GM18868 (cell line): ENCODE results near the gene ARHGAP25.
A peak's percentile ranks its signal among the peaks of the same experiment; 100 is the strongest.

ENCODE experiments used
- ATAC-seq: cut with Tn5 transposase; IDR thresholded peaks from one replicate; pipeline ENCODE4 v1.9.1; 2021; ENCODE audit warnings: mild to moderate bottlenecking, moderate library complexity; ENCODE audit not compliant: unreplicated experiment

ARHGAP25 gene

GRCh38 chr2:68766376-68766845 is 31.8 kb downstream of the ARHGAP25 start:
- ATAC-seq = peak; percentile 25

GRCh38 chr2:68767031-68767961 is 32.7 kb downstream of the ARHGAP25 start:
- peak; percentile 45 for ATAC-seq

GRCh38 chr2:68767996-68768395 is 33.4 kb downstream of the ARHGAP25 start:
- no peak for ATAC-seq

- no peak for ATAC-seq
These were observed 33.9 kb downstream of the ARHGAP25 start for GRCh38 chr2:68768461-68768860.

GRCh38 chr2:68768951-68769350 is 34.3 kb downstream of the ARHGAP25 start:
- no peak for ATAC-seq

GRCh38 chr2:68769586-68770270 is 35.1 kb downstream of the ARHGAP25 start:
- ATAC-seq = no peak

GRCh38 chr2:68770271-68771111 is 35.9 kb downstream of the ARHGAP25 start:
- no peak for ATAC-seq

GRCh38 chr2:68771211-68771751 is 36.7 kb downstream of the ARHGAP25 start:
- ATAC-seq = no peak

- no peak for ATAC-seq
These were observed 37.5 kb downstream of the ARHGAP25 start for GRCh38 chr2:68772109-68772508.

- peak; percentile 87 for ATAC-seq
These were observed 40.1 kb downstream of the ARHGAP25 start for GRCh38 chr2:68774569-68775271.

GRCh38 chr2:68775272-68775842 is 40.7 kb downstream of the ARHGAP25 start:
- ATAC-seq = no peak

GRCh38 chr2:68776124-68776523 is 41.5 kb downstream of the ARHGAP25 start:
- ATAC-seq = no peak

- no peak for ATAC-seq
These were observed 45.0 kb downstream of the ARHGAP25 start for GRCh38 chr2:68779595-68779994.

GRCh38 chr2:68784188-68784587 is 49.6 kb downstream of the ARHGAP25 start:
- ATAC-seq = no peak

- no peak for ATAC-seq
These were observed 50.3 kb downstream of the ARHGAP25 start for GRCh38 chr2:68784915-68785314.

GRCh38 chr2:68787356-68787755 is 52.7 kb downstream of the ARHGAP25 start:
- no peak for ATAC-seq

- ATAC-seq = peak; percentile 100
These were observed 55.0 kb downstream of the ARHGAP25 start for GRCh38 chr2:68789603-68790002.

- no peak for ATAC-seq
These were observed 56.0 kb downstream of the ARHGAP25 start for GRCh38 chr2:68790600-68790999.

- no peak for ATAC-seq
These were observed 57.3 kb downstream of the ARHGAP25 start for GRCh38 chr2:68791914-68792313.

GRCh38 chr2:68792751-68793150 is 58.1 kb downstream of the ARHGAP25 start:
- ATAC-seq = no peak
